ENCODE data around the gene BCOR. TPM values are rescaled to one million over a fixed set of nuclear protein-coding genes. Genes with fewer than 3 reads are reported as not detected.

BCOR gene
- total RNA-seq, 1 experiment from 2014 or later, result 23.8 TPM

DNA sequence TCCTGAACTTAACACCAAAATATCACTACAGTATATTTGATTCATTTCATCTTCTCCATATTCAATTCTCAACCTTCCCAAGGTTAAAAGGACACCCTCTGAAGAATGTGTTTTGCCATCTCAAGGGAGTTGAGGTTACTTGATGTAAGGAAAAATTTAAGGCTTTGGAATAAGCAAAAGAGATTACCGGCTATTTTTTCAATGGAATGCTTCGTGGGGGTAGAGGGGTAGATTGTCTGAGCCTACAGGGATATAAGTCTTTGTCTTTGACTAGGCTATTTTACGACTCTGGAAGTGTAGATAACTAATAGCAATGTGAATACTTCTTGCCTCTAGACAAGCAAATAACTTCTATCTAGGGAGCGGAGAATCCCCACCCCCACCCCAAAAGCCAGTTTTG lies 78.2 kb downstream of the BCOR start:
- no peak for DNase-seq (ENCODE audit: low spot score)

DNA sequence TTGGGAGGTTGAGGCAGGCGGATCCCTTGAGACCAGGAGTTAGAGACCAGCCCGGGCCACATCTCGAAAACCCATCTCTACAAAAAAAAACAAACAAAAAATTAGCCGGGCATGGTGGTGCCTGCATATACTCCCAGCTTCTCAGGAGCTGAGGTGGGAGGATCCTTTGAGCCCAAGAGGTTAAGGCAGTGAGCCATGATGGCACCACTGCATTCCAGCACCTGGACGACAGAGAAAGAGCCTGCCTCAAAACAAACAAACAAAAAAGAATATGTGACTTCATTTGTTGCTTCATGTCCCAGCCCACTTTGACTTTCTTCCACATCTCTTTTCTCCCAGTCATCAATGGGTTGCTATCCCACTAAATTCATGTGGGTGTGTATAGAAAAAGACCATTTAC lies 79.7 kb downstream of the BCOR start:
- DNase-seq (ENCODE audit: low spot score), result no peak

DNA sequence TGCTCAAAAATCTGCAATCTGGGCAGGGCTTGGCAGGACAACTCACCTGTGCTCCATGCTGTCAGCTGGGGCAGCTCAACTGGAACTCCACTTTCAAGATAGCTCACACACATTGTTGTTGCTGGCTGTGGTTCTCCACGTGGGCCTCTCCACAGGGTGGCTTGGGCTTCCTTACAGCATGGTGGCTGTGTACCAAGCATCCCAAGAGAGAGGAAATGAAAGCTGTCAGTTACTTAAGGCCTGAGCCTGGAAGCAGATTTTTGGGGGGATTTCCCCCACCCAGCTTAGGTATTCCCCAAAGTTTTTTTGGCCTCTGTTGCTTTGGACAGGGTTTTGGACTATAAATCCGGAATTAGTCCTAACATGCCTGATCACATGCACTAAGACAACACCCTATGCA lies 81.0 kb downstream of the BCOR start:
- DNase-seq (ENCODE audit: low spot score), result no peak

DNA sequence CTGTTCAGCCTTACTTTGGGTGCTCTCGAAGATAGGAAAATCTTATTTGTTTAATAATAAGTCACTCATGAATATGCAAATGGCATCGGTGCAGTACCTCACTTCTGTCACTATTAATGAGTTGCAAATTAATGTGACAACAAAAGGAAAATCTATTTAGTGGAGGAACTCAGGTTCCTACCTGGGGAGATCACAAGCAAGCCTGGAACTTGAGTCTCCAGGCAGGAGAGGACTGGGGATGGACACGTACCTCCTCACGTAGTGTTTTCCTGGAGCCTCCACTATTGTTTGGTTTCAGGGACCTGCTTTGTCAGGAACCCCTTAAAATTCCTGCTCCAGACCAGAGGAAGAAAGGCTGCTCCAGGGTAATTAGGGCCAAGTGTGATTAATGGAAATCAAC lies 82.1 kb downstream of the BCOR start:
- DNase-seq (ENCODE audit: low spot score), result no peak

DNA sequence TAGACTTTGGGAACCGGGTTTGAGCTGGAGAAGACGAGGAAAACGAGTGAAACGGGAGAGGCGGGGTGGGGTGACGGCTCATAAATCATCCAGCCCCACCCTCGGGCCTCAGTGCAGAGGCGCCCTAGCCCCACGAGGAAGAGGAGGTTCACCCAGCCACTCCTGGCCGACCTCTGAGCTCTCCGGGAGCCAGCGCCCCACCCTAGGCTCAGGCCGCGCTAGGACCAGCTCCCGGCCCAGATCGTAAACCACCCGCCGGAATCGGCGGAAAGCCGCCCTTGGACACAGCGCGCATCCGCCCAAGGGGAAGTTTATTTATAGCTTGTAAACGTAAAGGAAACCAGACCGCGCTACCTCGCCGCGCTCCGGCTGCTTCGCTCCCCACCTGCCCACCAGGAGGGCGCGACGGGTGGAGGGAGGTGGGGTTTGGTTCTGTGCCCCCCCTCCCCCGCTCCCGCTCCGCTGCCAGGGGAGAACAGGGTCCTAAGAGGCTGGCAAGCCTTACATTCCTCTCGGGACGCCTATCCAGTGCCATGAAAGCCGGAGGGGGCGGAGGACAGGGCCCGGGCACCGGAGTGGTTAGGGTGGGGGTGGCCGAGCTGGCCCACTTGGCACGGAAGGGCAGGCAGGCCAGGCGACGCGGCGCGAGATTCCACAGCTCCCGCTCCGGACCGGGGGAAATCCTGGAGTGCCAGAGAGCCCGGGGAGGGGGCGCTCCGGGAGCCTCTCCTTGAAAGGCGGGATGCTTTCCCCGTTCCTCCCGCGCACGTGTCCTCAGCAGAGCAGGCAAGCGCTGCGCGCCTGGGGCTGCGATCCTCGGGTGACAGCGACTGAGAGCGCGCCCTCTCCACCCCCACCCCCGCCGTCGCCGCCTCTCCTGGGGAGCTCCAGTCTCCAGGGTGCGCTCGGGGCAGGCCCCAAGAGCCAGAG lies 84.2 kb downstream of the BCOR start:
- peak; percentile 60 for DNase-seq (ENCODE audit: low spot score)

DNA sequence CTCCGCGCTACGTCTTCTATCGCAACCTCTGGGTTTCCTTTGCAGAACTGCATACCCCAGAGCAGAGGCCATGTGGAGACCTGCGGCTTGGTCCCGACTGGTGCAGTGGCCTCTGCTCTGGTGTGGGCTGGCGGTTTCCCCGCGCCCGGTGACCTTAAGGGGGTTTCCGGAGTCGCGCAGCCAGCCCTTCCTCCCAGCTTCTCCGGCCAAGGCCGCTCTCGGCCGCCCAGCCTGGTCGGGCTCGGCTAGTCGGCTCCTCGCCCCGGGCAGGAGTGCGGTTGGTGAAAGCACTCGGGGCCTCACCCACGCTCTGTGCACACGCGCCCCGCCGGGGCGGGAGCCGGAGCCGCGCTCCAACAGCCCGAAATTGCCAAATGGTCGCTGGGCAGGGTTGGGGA lies 84.9 kb downstream of the BCOR start:
- DNase-seq (ENCODE audit: low spot score), result no peak

DNA sequence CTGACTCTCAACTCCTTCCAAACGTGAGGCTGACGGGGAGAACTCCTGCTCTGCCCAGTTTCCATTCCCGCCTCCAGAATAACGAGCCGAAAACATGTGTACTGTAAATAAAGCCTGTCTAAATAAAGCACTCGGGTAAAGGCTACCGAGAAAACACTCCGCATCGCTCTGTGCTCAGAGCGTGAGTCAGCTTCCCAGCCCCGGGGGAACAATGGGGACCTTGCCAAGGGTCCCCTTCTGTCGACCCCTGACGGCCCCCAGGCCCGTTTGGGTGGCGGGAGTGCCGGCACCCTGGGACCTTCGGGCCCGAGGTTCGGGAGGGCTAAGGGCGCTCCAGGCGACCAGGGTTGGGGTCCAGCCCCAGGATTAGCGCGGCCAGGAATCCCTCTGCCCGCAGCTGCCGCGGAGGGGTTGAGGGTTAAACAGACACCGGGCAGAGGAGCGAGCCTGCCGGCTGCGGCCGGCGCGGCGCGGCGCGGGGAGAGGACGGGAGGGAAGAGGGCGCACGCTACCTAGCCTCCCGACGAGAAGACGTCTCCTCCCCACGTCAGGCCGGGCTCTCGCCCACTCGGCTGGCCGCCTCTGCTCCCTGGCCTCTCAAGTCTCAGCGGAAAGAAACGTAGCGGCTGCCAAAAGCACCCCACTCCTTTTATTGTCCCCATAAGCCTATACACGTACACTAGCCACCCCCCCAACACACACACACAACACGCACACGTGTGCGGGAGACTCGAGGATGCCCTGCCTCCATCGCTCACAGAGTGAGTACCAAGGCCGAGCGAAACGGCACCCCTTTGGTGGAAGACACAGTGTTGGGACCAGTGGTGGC lies 85.5 kb downstream of the BCOR start:
- DNase-seq (ENCODE audit: low spot score), result peak; percentile 30

DNA sequence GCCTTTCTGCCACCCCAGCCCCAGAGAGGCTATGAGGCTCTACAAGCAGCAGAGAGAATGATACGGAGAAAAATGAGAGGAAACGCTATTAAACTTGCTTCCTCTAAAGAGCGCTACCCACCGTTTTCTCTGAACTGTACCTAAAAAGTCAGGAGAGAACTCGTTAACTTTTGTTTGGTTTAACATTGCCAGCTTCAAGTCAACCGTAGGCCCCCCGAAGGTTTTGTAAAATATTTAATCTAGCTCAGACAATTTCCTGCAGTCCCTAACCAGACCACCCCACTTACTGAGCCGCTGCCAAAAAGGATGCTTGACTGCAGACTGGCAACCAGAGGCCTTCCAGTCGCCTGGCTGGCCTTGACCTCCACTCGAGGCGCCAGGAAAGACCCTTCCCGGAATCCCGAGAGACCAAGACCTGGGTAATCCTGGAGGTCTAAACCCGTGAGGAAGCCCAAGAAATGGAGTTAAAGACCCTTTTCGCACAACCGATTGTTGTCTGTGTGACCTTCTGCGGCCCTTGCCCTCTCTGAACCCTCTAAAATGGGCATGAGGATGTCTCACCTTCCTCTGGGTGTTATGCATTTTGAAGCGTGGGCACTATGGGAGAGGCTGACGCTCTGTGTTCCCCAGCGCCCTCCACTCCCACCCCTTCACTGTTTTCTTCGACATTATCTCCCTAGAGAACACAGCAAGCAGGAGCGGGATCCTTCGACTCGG lies 86.3 kb downstream of the BCOR start:
- DNase-seq (ENCODE audit: low spot score), result no peak

DNA sequence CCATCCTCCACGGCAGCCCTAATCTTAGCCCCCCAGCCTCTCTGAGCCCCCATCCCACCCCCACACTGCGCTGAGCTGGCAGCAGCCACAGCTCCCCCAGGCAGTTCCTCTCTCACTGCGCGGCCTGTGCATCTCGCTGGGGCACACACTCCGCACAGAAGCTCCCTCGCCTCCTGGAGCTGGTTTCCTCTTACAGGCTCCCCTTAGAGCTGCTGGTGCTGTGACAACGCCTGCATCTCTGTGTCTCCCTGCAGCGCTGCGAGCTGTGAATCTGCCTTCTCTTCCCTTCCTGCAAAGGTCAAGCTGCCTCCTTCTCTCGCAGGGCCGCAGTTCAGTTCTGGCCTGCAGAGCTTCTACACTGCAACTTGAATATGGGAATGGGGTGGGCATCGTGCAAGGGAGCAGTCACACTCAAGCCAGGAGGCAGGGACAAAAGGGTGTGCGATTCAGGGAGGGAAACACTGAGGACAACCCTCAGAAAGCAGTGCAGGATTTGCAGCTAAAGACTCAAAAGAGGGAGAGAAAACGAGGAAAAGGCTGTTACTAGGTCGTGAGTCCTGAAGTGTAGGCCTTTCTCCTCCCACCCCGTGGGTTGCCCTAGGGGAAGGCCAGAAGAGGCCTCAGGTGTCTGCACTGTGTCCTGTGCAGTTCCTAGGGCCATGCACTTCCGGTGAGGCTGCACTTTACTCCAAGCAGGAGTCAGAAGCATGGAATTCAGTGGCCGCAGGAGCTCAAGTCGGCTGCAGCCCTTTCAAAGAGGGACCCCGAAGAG lies 87.0 kb downstream of the BCOR start:
- DNase-seq (ENCODE audit: low spot score), result no peak

DNA sequence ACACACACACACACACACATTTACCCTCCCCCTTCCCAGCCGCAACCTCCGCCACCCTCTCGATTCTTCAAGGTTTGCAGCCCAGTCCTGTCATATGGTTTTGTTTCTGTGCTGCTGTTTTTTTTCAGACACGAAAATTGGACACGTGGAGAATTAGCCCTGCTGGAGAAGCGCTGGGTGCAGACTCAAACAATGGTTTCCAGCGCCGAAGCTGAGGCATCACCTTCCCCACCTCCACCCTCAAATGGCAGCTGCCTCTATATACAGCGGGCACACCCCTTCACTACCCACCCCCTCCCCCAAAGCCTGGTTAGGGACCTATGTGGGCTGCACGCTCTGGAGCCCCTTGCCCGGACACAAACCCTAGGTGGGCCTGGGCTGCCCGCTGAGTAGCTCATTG lies 87.9 kb downstream of the BCOR start:
- DNase-seq (ENCODE audit: low spot score), result no peak

DNA sequence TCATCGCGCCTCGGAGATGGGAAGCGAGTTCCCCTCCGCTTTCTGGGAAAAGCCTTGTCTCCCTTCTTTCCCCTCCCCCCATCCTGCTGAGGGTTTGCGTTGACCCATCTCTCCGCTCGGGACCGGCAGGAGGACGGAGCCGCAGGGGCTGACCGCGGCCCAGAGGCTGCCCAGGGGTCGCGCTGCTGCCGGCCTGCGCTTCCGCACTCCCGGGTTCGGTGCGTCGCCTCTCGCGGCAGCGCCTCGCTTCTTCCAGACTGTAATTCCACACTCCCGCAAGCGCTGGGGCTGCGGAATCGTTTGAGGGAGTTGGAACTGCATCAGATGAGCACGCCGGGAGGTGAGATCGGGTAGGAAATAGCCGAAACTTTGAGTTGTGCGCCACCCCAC lies 88.3 kb downstream of the BCOR start:
- no peak for DNase-seq (ENCODE audit: low spot score)

DNA sequence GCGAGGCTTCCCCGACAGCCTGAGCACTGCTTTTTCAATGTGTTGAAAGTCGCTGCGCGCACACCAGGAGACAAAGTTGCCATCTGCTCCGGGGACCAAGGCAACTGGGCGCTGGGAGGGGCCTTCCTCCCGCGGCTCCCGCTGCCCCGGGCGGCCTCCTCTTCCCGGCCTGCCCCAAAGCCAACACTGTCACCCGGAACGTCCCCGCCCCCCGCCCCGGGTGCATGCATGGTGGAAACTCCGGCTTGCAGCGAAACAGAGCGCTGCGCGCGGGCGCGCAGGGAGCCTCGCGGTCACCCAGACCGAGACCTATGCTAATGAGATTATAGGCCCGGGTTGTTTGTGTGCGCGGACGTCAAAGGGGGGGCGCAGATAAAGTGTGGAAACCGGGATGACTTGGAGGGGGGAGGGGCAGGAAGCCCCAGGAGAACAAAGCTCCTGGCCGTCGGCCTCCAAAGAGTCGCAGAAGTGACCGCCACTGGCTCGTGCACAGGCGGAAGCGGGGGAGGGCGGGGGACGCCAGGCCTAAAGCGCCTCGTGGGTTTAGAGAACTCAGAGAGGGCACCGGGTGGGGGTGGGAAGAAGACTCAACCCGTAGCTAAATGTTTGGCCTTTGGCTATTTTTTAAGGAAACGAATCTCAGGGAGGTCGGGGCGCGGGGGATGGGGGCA lies 88.8 kb downstream of the BCOR start:
- DNase-seq (ENCODE audit: low spot score), result no peak

DNA sequence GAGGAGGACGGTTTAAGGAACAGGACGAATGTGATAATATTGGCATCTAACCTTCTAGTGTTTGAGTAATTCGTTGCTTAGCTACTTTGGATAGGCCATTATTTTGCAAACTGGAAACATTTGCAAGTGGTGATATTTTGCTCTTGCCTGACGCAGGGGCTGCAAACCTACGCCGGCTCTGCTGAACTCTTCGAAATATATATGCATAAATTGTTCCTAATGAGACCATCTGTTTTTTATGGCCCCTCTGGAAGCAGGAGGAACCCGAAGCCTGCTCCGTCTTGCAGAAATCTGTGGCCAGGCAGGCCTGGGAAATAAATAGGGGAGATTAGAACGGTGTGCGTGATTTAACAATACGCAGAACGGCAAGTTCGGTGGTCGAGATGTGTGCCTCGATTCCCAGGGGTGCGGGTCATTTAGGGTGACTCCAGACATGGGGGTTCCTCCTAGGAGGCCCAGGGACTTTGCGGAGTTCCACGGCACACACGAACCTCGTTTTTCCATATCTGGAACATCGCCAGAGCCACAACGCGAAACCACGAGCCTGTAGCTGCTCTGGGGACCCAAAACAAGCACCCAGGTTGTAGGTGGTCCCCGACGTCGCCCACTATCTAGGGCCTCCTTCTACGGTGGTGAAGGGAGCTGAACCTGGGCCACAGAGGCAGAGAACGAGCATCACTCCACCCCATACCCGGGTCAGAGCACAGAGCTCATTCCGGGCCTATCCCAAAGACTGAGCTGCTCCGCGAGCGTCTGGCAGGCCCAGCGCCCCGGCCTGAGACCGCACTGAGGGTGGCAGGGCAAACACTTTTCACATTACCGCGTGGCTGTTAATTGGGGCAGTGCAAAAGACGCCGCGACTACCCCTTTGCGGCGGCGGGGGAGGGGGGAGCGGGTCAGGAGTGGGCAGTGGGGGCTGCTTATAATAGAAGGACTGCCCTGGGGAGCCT lies 89.7 kb downstream of the BCOR start:
- no peak for DNase-seq (ENCODE audit: low spot score)

DNA sequence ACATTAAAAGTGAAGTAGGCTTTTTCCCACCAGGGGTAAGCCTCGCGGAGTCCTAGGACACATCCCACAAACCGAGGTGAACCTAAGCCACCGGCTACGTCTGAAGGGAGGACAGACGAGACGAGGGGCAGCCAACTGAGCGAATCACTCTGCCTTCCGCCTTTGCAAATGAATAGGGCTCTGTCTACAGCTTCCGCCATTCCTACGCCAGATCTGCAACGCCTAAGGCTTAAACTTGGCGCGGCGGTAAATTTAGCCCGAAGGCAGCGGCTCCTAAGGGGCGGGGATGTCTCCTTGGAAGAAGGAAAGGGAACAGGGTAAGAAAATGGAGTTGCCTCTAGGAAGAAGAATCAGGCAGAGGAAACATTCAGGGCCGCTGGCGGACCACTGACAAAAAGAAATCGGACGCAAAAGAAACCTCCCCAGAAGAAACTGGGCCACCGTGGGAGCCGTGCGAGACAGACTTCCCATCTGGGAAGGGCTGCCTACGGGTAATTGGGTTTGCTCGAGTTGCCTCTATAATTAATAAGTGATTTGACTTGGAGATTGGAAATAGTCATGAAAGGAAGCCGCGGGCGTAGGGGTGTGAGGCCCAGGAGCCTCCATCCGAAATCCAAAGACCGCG lies 90.5 kb downstream of the BCOR start:
- no peak for DNase-seq (ENCODE audit: low spot score)

DNA sequence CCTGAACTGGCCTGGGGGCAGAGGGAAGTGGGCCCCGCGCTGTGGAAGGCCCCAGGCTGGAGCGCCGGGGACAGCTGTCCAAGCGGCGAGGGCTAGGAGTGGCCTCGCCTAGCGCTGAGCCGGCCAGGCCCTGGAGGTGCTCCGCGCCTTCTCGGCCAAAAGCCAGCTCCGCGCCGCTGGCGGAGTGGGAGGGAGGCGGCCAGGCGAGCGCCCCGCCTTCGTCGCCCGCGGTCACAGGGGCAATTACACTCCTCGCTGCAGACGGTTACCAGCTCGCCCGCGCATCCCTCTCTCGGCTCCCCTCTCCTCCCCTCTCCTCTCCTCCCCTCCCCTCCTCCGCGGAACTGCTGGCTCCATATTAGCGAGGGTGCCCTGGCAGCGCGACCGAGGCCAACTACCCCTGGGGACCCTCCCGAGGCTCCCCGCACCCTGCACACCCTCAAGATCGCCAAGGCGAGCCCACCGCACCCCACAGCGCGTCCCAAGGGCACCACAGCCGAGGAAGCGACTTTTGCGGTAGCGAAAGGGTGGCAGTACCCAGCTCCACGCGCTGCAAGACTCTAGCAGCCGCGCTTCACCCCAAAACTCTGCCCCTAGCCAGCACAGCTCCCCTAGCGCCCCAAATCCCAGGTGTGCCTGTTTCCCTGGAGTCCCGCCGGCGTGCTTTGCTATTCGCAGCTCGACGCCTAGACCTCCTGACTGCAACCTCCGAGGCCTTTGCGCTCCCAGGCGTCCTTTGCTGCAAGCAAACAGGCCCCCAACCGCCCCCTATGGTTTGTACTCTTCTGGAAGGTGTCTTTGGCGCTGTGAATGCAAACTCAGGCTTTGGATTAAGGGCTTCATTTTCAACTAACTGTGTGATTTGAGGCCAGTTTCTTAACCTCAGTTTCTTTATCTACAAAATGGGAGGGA lies 91.4 kb downstream of the BCOR start:
- no peak for DNase-seq (ENCODE audit: low spot score)

DNA sequence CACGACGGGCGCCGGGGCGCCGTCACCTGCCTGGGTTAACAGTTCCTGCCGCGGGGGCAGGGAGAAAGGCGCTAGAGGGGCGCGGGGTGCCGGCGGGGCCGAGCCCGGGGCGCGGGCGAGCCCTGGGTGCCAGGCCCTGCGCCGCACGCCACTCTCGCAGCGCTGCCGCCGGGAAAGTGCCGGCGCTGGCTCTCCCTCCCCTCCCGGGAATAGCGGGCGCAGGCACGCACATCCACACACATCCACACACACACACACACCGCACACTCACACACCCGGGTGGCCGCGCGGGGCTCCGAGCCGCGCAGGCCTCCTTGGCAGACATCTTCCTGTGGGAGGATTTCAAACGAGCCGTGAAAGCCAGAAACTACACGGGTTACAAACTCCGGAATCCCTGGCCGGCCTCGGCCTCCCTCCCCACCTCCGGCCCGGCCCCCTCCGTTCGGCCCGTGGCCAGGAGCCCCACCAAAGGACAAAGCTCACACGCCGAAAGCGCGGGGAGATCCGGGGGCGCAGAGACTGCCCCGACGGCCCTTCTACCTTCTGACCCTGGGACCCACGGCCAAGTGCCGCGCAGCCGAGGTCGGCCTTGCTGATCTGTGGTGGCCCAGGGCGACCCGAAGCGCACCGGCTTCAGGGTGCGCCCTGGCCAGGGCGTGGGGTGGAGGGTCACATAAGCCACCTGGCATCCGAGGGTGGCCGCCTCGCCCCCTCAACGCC lies 92.3 kb downstream of the BCOR start:
- DNase-seq (ENCODE audit: low spot score), result no peak

DNA sequence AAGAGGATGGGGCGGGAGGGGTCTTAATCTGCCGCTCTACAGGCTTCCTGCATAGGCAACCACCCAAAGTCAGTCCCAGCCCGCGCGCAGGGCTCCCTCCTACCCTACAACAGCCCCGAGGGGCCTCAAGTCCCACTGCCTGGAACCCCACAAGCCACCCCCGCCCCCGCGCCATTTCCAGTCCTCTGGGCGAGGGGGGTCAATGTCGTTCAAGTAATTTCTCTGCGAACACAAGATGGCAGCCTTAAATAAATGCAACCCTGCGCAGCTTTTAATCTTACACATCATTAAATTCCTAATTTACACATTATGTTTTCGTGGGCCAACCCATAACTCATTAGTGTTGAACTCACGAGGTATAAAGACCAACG lies 92.9 kb downstream of the BCOR start:
- DNase-seq (ENCODE audit: low spot score), result no peak

DNA sequence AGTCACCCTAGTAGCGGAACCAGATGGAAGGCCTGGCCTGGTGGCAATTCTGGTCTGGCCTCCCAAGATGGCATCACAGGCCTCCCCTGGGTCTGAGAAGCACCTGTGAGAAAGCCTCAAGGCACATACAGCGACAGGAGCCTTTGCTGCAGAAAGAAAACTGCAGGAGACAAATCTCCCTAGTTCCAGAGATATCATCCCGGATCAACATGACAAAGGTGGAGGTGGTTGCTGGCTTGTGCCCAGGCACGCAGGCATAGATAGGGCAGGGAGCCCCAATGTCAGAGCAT lies 93.6 kb downstream of the BCOR start:
- no peak for DNase-seq (ENCODE audit: low spot score)

Measured in H4 (cell line).